ENCODE results near the gene SLC26A8.
"Not testable (repeated sequence)": the region's sequence is repeated elsewhere in the genome, so short reads cannot be mapped to it uniquely, and the experiment has no call there.

SLC26A8 gene

GRCh38 chr6:36050947-36051710 is 26.7 kb upstream of the SLC26A8 start:
- DNase-seq, result no peak

DNA sequence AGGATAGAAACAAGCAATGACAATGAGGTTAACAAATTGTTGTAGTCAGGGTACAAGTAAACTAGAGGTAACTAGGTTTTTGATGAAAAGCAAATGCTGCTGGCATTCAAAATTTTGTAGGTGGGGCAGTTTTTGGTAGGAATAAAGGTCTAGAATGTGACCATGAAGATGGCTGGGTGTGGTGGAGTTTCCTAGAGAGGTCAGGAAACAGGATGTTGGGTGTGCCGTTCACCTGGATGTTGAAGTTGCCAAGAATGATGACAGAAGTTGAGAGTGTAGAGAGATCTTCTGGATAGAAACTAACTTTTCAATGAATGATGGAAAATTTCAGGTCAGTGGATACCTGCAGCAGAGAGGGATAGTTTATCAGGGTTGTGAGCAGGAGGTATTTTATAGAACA is 25.9 kb upstream of the SLC26A8 start:
- DNase-seq, result no peak

DNA sequence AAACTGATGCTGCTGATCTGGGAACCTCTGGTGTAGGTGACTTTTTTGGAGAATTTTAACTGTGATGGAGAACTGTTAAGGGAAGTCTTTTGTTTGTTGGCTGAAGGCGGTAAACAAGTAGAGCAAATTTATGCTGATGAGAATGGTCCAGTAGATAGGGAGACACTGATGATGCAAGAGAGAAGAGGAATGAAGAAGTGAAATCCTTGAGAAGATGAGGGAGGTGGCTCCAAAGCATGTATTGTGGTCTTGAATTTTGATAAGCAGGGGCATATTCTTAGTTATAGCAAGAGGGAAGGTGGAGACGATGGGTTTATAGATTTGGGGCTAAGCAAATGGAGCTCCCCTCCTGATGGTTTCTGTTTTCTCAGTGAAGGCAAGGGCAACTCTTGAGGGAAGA is 25.1 kb upstream of the SLC26A8 start:
- no peak for DNase-seq

DNA sequence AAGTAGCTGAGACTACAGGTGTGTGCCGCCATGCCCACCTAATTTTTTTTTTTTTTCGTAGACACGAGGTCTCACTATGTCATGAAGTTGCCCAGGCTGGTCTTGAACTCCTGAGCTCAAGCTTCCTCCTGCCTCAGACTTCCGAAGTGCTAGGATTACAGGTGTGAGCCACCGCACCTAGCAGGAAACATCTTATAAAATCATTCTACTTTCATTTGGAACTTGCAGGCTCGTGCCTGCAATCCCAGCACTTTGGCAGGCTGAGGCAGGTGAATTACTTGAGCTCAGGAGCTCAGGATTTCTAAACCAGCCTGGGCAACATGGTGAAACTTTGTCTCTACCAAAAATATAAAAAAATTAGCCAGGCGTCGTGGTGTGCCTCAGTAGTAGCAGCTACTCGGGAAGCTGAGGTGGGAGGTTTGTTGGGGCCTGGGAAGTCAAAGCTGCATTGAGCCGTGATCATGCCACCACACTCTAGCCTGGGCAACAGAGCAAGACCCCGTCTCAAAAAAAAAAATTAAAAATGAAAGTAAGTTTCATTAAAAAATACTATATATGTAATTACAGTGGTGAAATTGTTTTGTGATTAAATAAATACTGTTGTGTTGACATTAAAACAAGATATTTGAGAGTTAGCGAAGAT is 18.3 kb upstream of the SLC26A8 start:
- no peak for DNase-seq

DNA sequence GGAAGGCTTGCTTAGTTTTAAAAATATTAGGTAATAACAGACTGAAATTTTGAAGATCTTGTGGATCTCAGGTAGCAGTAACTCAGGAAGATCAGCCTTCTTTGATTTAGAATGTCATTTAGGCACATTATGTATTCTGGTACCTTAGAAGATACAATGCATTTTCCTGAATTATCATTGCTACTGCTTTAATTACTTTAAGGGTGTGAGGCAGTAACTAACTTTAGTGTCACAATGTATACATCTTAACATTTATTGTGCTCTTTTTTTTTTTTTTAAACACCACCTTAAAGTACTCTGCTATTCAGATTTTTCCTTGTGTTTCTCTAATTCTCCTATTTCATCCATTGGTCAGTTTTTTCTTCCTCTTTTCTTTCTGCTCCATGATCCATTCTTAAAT is 16.5 kb upstream of the SLC26A8 start:
- DNase-seq, result no peak

GRCh38 chr6:36039112-36039511 is 14.7 kb upstream of the SLC26A8 start:
- no peak for DNase-seq

GRCh38 chr6:36038120-36038876 is 13.9 kb upstream of the SLC26A8 start:
- DNase-seq, result no peak

DNA sequence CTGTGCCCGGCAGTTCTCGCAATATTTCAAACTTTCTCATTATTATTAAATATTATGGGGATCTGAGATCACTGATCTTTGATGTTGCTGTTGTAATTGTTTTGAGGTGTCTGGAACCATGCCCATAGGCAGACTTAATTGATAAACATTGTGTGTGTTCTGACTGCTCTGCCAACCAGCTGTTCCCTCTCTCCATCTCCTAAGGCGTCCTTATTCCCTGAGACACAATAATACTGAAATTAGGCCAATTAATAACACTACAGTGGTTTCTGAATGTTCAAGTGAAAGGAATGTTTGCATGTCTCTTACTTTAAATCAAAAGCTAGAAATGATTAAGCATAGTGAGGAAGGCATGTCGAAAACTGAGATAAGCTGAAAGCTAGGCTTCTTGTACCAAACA is 10.8 kb upstream of the SLC26A8 start:
- DNase-seq, result no peak

GRCh38 chr6:36034441-36034840 is 10.0 kb upstream of the SLC26A8 start:
- no peak for DNase-seq

DNA sequence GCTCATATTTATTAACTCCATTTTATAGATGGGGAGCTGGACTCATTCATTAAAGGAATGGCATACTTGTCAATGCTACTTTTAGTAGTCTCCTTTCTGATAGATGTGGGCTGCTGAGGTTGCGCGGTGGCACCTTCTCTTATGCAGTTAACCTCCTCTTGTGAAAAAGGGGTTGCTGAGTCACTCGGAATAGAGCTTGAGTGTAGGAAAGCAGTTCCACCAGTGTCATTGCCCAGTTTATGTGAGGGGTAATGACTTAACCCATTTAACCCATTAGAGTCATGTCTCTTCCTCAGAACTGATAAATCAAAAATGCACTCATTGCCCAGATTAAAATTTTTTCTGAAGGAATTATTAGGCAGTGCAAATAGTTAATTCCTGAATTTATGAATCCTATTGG is 9.5 kb upstream of the SLC26A8 start:
- DNase-seq, result peak; percentile 15

DNA sequence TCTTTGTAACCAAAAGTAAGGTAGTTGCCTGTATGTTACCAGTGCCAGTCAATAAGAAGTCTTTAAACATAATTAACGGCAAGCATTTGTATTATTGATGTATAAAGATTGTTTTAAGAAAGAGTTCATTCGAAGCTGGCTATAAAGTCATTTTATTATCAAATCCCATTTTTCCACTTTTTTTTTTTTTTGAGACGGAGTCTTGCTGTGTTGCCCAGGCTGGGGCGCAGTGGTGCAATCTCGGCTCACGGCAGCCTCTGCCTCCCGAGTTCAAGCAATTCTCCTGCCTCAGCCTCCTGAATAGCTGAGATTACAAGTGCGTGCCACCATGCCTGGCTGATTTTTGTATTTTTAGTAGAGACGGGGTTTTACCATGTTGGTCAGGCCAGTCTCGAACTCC is 8.7 kb upstream of the SLC26A8 start:
- DNase-seq, result not testable (repeated sequence)

DNA sequence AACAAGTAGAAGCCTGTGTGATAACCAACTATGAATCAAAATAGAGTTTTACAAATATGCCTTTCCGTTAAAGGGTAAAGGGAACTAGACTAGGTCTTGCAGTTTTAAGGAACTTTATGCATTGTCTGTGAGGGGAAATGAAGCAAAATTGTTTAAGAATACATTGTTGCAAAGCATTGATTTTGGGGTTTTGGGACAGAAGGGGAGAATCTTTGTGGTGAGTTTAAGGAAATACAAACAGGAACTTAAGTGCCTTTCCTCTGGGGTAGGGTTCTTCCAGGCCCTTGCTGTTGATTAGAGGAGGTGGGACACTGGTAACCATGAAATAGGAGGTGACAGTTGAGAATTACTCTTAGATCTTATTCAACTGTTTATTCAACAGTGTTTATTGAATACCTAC is 7.8 kb upstream of the SLC26A8 start:
- no peak for DNase-seq

GRCh38 chr6:36029464-36029863 is 5.0 kb upstream of the SLC26A8 start:
- DNase-seq, result no peak

GRCh38 chr6:36028877-36029324 is 4.5 kb upstream of the SLC26A8 start:
- peak; percentile 68 for DNase-seq

- DNase-seq, result no peak
Measured at GRCh38 chr6:36028088-36028876, 3.8 kb upstream of the SLC26A8 start.

GRCh38 chr6:36027501-36028087 is 3.2 kb upstream of the SLC26A8 start, which contains the start of gene MAPK14:
TSS of gene MAPK14 (plus strand) at chr6:36027808. CDS start at chr6:36028158, 350 bp downstream.
- peak; percentile 96 for DNase-seq

DNA sequence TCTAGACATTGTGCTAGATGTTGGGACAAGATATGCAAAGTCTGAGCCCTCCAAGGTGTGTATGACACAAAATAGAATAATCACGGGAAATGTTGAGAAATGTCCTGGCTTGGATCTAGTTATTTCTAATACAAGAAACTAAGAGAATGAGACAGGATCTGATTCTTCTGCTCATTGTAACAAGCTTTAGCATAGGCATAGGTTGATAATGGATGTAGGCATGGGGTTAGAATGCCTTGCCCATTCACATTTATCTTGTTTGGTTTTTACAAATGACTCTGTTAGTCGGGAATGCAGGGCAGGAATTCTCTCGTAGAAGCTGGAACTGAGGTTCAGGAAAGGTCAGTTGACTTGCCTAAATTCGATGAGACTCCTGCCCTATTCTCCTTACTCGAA is 1.5 kb upstream of the SLC26A8 start:
- DNase-seq, result no peak

DNA sequence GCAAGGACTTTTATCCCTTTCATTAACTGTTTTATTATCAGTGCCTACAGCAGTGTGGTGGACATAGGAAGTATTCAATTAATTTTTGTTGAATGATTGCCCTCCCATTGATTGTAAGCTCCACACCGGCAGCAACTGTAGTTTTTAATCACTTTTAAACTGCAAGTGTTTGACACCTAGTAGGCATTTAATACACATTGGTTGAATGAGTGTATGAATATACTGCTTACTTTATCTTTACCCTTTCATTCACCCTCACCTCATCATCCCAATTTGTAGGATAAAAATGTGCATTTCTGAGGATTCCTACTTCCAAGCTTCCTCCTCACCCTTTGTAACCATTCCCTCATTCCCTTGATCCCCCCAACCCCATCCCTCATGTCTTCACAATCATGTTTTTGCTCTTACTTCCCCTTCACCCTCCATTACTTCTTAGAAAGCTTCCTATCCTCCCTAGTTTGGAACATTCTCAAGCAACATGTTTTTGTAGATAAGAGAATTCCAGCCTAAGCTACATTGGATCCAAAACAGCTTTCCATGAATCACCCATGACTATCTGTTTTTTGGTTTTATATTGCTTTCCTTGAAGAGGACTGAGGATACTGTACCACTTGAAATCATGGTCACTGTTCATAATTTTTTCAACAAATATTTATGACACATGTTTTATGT is 955 bp upstream of the SLC26A8 start:
- no peak for DNase-seq

GRCh38 chr6:36020154-36020553 is 4.3 kb downstream of the SLC26A8 start:
- DNase-seq, result no peak

- no peak for DNase-seq
Measured at GRCh38 chr6:36019167-36019566, 5.3 kb downstream of the SLC26A8 start.

GRCh38 chr6:36018339-36018738 is 6.1 kb downstream of the SLC26A8 start:
- DNase-seq, result no peak

DNA sequence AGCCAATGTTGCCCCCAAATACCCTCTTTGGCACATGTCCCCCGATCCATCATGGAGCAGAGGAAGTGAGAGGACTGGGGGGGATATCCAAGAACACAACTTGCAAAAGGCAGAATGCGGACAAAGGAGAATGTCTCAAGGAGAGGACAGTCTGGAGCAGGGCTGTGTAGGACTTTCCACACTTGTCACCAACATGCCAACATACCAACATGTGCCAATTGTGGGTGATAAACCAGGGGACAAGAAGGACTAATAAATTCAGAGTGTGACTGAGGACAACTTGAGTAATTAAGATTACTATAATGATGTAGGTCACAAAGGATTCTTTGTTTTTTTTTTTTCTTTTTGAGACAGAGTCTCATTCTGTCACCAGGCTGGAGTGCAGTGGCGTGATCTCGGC is 8.8 kb downstream of the SLC26A8 start:
- no peak for DNase-seq
